K562 (cell line): Measurements from ENCODE around the gene ZNF516. TPM values are rescaled to one million over a fixed set of nuclear protein-coding genes. Genes with fewer than 3 reads are reported as not detected.

Experiments used
- ATAC-seq: fragments of 200-7000 bp; cut with Tn5 transposase; 3 replicates; pipeline ENCODE4 v1.9.1; 2020; ENCODE audit warnings: moderate library complexity
- BruUV-seq: library from RNA; stranded (reverse); fragments of 400-500 nt; replicated peaks from 2 replicates; lab custom pipeline; 2021; lab: Mats Ljungman, UMichigan
- CTCF ChIA-PET: fragments of 300-600 bp; formaldehyde crosslinking; extraction: SDS; loops from one replicate; lab custom pipeline; 2021; ENCODE audit warnings: low intra/inter-chr PET ratio; lab: Yijun Ruan, JAX
- POLR2A ChIA-PET: fragments of 300-600, 350-650 bp; sonication (Branson Sonifier 250); formaldehyde crosslinking; extraction: SDS; loops from one replicate; lab custom pipeline; 2021; ENCODE audit warnings: antibody characterized with exemption, inconsistent platforms; lab: Yijun Ruan, JAX
- DNase-seq, 4 experiments: peaks; one replicate each; pipeline versions ENCODE4 v3.0.0 to v3.0.0-alpha.2; 2011 to 2018; ENCODE audit warnings: low spot score in 3 of 4, mixed read lengths in 3 of 4; ENCODE audit errors: extremely low read depth in 1 of 4
- FAIRE-seq: peaks from 2 replicates; lab custom pipeline; 2011; peaks lifted over from hg19 to GRCh38; lab: Jason Lieb, UNC
- H2AFZ ChIP-seq: 2 replicates; pipeline ENCODE4 v1.6.0; 2011; ENCODE audit warnings: low read depth, low read length, control low read depth, inconsistent platforms
- H3K27ac ChIP-seq: fragments of 200-600 bp; 3 replicates; pipeline ENCODE4 v1.8.0; 2011; ENCODE audit warnings: low read depth, mild to moderate bottlenecking, control low read depth, inconsistent platforms, low read length, moderate library complexity, mixed read lengths; ENCODE audit errors: extremely low read depth
- H3K27me3 ChIP-seq, 2 experiments: fragments of 300-600 bp in 1 of 2; 2 replicates in 1 of 2; 3 replicates in 1 of 2; pipeline versions ENCODE4 v1.6.0 to v1.8.0; 2011; ENCODE audit warnings: inconsistent platforms in 2 of 2, low read length in 2 of 2, mild to moderate bottlenecking in 1 of 2, mixed read lengths in 1 of 2, moderate library complexity in 1 of 2; ENCODE audit not compliant: control insufficient read depth in 2 of 2, insufficient read depth in 2 of 2
- H3K36me3 ChIP-seq: fragments of 300-600 bp; 3 replicates; pipeline ENCODE4 v1.8.0; 2011; ENCODE audit warnings: mild to moderate bottlenecking, low read length, inconsistent platforms; ENCODE audit not compliant: control insufficient read depth, insufficient read depth
- H3K4me1 ChIP-seq, 2 experiments: fragments of 200-600 bp in 1 of 2; replicated peaks in 1 of 2; 2 replicates in 1 of 2; 3 replicates in 1 of 2; pipeline versions ENCODE4 v1.5.1 to v1.8.0; 2011; ENCODE audit warnings: inconsistent platforms in 2 of 2, low read length in 2 of 2, mild to moderate bottlenecking in 1 of 2, mixed read lengths in 1 of 2, moderate library complexity in 1 of 2; ENCODE audit not compliant: control insufficient read depth in 2 of 2, insufficient read depth in 2 of 2
- H3K4me2 ChIP-seq: 2 replicates; pipeline ENCODE4 v1.6.1; 2011; ENCODE audit warnings: low read length, control low read depth, inconsistent platforms, mixed read lengths; ENCODE audit not compliant: insufficient read depth
- H3K4me3 ChIP-seq: fragments of 200-600 bp; sonication (generic), shearing (Covaris generic); 2 replicates; pipeline ENCODE4 v1.5.1; 2016; ENCODE audit warnings: control low read depth, inconsistent platforms
- H3K79me2 ChIP-seq: fragments of 200-600 bp; 3 replicates; pipeline ENCODE4 v1.8.0; 2011; ENCODE audit warnings: low read length, inconsistent platforms; ENCODE audit not compliant: control insufficient read depth, insufficient read depth
- H3K9ac ChIP-seq, 2 experiments: 2 replicates each; pipeline versions ENCODE4 v1.6.0 to v1.6.1; 2011; ENCODE audit warnings: low read depth in 2 of 2, low read length in 2 of 2, control low read depth in 1 of 2, inconsistent platforms in 1 of 2, mild to moderate bottlenecking in 1 of 2, mixed read lengths in 1 of 2; ENCODE audit not compliant: insufficient read depth in 1 of 2
- H3K9me1 ChIP-seq: one replicate; pipeline ENCODE4 v1.6.0; 2011; ENCODE audit warnings: inconsistent platforms, mild to moderate bottlenecking, low read length, moderate library complexity; ENCODE audit not compliant: control insufficient read depth, insufficient read depth
- H3K9me3 ChIP-seq: replicated peaks from 2 replicates; pipeline ENCODE4 v1.5.1; 2011; ENCODE audit warnings: low read depth, low read length, inconsistent platforms; ENCODE audit not compliant: control insufficient read depth, insufficient read depth
- H4K20me1 ChIP-seq: replicated peaks from 2 replicates; pipeline ENCODE4 v1.6.1; 2011; ENCODE audit warnings: low read length, inconsistent platforms, mixed read lengths; ENCODE audit not compliant: control insufficient read depth, insufficient read depth
- CTCF ChIP-seq, 3 experiments: IDR thresholded peaks in 2 of 3; conservative IDR thresholded peaks in 1 of 3; 2 replicates each; pipeline ENCODE4 v1.5.1; 2011 to 2012; ENCODE audit warnings: low read length in 3 of 3, mild to moderate bottlenecking in 3 of 3, control low read depth in 2 of 3, improper control_type of control experiment in 1 of 3, inconsistent platforms in 1 of 3, low read depth in 1 of 3, mixed read lengths in 1 of 3, moderate library complexity in 1 of 3; ENCODE audit not compliant: insufficient read depth in 2 of 3
- PHB ChIP-seq: fragments of 250-450 bp; sonication (Bioruptor Pico); IDR thresholded peaks from 2 replicates; pipeline ENCODE4 v1.5.0; 2021
- WGBS: fragments of 100-300 bp; shearing (Covaris generic); methylation state at CpG from one replicate; pipeline ENCODE4 v1.1.6; 2016; ENCODE audit warnings: low coverage, mixed read lengths; ENCODE audit not compliant: insufficient coverage; ENCODE audit errors: missing lambda C conversion rate; 5-methylcytosine and 5-hydroxymethylcytosine counted together
- in situ Hi-C: fragments of 300-500 bp; cut with MboI; formaldehyde crosslinking; loops from 4 replicates; pipeline ENCODE4 v1.15.0; 2018; ENCODE audit warnings: inconsistent platforms, mixed read lengths
- intact Hi-C: fragments of 100-400 bp; cut with micrococcal nuclease; formaldehyde crosslinking; loops from 2 replicates; pipeline ENCODE4 v1.14.2; 2022
- polyA plus RNA-seq, 8 experiments: library from polyadenylated mRNA; depleted of rRNA in 4 of 8; stranded (reverse) in 5 of 8; unstranded in 3 of 8; fragments of >200 nt; fragmentation: Nextera tagmentation in 2 of 8; fragmentation: Illumina TruSeq in 1 of 8; extraction: Ambion mirVana in 2 of 8; extraction: Trizol in 1 of 8; gene quantifications; 2 replicates each; pipeline versions ENCODE4 v1.2.1 to v1.2.3, GENCODE V29; 2011 to 2014; ENCODE audit warnings: inconsistent platforms in 1 of 8, missing spikeins in 1 of 8
- total RNA-seq, 7 experiments: library from RNA; depleted of rRNA in 6 of 7; stranded (reverse); fragments of >200 nt in 6 of 7; fragmentation: Illumina TruSeq in 2 of 7; extraction: Trizol in 2 of 7; gene quantifications; 2 replicates each; pipeline versions ENCODE4 v1.2.1 to v1.2.3, GENCODE V29; 2011 to 2021; ENCODE audit warnings: low replicate concordance in 1 of 7

ZNF516 gene
- total and polyA plus RNA-seq, 9 of the 15 experiments (the other 6 are each of a cell fraction or from before 2014, with no cell fraction given) = 0.04 to 0.20 (median 0.08) TPM; not detected in 3

GRCh38 chr18:76480913-76481312 is 14.1 kb downstream of the ZNF516 start:
- 12% methylated on average over 3 of the region's 3 CpGs for WGBS
- H3K9ac ChIP-seq = no peak overlapping the region
- DNase-seq (no peak), ATAC-seq (peak; percentile 74), FAIRE-seq (no peak)
- no peak overlapping the region for H2AFZ ChIP-seq
- H3K27ac ChIP-seq = no peak overlapping the region
- peaks cover 0 to 5% of the 10 kb centered on the region in 2 experiments; a peak in 1 of 5 replicates for H3K4me1 ChIP-seq
- no peaks in the 10 kb centered on the region for H3K79me2 ChIP-seq
- H3K4me3 ChIP-seq = no peak overlapping the region
- no TSS peak for BruUV-seq
- H4K20me1 ChIP-seq = no peaks in the 10 kb centered on the region
- H3K27me3 ChIP-seq = peaks cover 9 to 17% of the 10 kb centered on the region in 2 experiments; a peak in 4 of 5 replicates
- H3K36me3 ChIP-seq = no peaks in the 10 kb centered on the region
- intact Hi-C loops = no loop called here
- H3K4me2 ChIP-seq = no peak overlapping the region
- H3K9me3 ChIP-seq = no peaks in the 10 kb centered on the region
- H3K9me1 ChIP-seq = no peaks in the 10 kb centered on the region
- POLR2A ChIA-PET = interaction anchor here (0.5 kb wide), 1 partner anchor 220 kb away, joined by 4 read pairs; no protein-coding TSS in a partner anchor
- no peak for TF ChIP-seq PHB
- TF ChIP-seq CTCF (IDR thresholded peaks at IDR 0.05 in 2 of 3, conservative IDR thresholded peaks at IDR 0.05 in 1 of 3; ENCODE audit: insufficient read depth in 2 of 3, low read depth in 1 of 3, low read length in 3 of 3) = peak in 1 of 3 experiments; percentile 36; a peak in 1 of 6 replicates
- TF ChIP-seq, all 486 proteins: peak for 1
- in situ Hi-C loops = no loop called here
- CTCF ChIA-PET = no interaction called here
